CD4-positive, alpha-beta T cell treated with Interleukin-17A for 4 hours (primary cell): Measurements from ENCODE around the gene PAIP1.
"Not testable (repeated sequence)": the region's sequence is repeated elsewhere in the genome, so short reads cannot be mapped to it uniquely, and the experiment has no call there.

Experiments used
- DNase-seq: peaks from one replicate; pipeline ENCODE4 v3.0.0-alpha.2; 2020; ENCODE audit warnings: mixed read lengths

The PAIP1 gene, protein sequence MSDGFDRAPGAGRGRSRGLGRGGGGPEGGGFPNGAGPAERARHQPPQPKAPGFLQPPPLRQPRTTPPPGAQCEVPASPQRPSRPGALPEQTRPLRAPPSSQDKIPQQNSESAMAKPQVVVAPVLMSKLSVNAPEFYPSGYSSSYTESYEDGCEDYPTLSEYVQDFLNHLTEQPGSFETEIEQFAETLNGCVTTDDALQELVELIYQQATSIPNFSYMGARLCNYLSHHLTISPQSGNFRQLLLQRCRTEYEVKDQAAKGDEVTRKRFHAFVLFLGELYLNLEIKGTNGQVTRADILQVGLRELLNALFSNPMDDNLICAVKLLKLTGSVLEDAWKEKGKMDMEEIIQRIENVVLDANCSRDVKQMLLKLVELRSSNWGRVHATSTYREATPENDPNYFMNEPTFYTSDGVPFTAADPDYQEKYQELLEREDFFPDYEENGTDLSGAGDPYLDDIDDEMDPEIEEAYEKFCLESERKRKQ

DNA sequence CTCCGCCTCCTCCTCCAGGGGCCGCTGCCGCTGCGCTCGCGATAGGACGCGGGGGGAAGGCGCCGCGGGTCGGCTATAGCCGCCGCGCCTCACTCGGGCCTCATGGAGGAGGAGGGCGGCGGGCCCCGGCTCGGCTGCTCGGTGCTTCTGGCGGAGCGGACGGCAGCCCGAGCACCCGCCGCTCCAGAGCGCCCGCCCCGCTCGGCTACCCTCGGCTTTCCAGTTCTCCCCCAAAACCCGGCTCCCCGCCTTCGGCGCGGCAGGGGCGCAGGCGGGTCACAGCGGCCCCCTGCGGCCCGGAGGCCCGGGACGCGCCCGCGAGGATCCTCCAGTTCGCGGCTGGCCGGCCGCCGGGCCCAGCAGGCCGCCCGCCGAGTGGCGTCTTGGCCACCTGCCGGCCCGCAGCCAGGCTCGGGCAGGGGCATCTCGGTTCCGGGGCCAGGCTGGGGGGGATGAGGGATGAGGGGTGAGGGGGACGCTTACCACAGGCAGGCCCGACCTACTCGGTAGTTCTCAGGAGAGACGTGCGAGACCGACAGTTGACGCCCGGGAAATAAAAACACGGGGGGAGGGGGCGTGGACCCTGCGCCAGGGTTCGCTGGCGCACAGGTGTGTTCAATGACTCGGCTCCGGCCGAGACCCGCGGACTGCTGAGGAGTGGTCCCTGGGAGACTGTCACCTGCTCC lies at the start of gene PAIP1:
TSS of gene PAIP1 (minus strand) at position 221 of the 686 bp plus-strand sequence. CDS start 231 bp downstream, outside the sequence.
- DNase-seq = peak; percentile 84

DNA sequence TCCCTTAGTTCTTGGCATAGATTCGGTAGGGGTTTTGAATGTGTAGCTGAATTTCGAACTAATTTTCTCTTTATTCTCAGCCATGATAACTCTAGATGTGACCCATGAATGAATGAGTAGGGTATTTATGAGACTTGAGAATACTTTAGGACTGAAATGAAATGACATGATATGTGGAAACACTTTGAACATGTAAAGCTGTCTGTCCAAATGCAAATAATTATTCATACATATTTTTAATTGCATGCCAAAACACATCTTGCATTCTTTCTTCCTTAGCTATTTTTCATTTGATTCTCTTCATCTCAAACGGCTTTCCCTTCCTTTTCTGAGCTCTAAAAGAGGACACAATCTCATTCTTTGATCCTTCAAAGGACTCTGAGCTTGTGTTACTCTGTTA lies 49.5 kb upstream of the PAIP1 start:
- DNase-seq = no peak

DNA sequence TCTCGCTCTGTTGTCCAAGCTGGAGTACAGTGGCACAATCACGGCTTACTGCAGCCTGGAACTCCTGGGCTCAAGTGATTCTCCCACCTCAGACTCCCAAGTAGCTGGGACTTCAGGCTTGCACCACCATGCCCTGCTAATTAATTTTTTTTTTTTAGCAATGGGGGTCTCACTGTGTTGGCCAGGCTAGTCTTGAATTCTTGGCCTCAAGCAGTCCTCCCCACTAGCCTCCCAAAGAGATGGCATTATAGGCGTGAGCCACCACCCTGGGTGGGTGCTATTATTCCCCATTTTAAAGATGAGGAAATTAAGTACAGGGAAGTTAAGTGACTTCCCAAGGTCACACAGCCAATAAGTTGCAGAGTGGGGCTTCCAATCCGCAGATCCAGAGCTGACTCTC lies 47.8 kb upstream of the PAIP1 start:
- DNase-seq = no peak

DNA sequence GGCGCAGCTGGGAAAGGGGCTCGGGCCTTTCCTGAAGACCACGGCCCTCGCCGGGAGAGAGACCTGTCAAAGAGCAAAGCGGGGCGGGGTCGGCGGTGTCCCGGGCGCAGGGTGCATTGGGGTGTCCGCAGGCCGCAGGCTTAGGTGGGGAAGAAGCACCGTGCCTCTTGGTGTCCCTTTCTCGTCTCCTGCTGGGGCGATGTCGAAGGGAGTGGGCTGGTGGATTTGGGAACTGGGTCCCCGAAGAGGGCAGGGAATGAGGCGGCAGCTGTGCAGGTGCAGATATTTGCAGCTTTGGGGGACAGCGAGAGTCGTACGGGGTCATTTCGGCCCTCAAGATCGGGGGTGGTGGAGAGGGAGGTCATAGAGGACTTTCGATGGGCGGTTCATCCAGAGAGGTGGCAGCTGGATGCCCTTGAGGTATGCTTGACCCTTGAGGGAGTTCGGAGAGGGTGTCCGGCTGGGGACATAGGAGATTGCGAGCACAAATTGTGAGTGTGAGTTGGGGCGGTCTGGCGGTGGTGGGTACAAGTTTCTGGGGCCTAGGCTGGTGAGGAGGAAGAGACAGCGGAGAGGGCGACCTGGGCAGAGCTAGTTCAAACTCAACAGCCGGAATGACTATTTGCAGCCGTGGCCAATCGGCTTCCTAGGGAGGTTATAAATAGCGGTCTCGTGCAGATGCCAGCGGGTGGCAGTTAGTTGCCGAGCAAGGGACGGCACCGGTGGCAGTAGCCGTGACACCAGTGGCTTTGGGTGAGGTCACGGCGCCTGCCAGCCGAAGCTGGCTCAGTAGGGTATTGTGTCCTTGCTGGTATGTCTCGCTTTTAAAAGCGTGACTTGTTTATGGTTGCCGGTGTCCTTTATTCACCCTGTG lies 46.7 kb upstream of the PAIP1 start:
- DNase-seq = peak; percentile 72

DNA sequence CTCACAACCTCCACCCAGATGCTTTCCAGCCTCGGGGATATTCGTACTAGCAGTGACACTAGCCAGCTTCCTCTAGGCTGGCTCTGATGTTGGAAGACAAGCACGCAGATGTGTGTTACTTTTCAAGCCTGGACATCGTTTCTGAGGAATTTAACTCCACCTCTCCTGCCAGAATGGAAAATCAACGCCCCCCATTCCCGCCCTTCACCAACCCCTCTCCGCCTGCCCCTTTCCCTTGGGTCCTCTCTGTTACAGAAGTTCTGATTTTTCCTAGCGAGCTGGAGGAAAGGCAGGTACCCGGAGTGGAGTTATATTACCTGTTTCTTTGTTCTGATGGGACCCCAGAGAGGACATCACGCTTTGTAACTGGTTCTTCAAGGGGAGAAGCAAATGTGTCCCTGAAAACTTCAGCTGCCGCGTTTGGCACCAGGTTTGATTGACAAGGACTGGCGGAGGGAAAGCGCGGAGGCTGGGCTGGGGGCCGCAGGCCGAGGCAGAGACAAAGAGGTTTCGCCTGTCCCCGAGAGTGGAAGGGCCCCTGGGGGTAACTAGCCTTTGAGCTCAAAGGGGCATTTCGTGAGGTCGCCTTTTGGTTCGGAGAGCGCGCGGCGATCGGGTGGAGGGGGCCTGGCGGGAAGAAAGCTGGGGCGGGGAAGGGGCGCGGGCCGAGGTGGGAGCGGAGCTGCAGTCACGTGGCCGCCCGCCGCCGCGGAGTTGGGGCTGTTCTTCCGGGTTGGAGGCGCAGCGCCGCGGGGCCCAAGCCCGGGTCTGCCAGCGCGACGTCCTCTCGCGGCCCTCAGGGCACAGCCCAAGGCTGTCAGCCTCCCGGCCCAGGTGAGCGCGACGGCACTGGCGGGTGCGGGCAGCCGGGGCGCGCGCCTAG lies 45.8 kb upstream of the PAIP1 start, which contains the start of gene NNT:
TSS of gene NNT (plus strand) at position 720 of the 883 bp plus-strand sequence. CDS start 6,016 bp downstream, outside the sequence.
- DNase-seq = peak; percentile 83

DNA sequence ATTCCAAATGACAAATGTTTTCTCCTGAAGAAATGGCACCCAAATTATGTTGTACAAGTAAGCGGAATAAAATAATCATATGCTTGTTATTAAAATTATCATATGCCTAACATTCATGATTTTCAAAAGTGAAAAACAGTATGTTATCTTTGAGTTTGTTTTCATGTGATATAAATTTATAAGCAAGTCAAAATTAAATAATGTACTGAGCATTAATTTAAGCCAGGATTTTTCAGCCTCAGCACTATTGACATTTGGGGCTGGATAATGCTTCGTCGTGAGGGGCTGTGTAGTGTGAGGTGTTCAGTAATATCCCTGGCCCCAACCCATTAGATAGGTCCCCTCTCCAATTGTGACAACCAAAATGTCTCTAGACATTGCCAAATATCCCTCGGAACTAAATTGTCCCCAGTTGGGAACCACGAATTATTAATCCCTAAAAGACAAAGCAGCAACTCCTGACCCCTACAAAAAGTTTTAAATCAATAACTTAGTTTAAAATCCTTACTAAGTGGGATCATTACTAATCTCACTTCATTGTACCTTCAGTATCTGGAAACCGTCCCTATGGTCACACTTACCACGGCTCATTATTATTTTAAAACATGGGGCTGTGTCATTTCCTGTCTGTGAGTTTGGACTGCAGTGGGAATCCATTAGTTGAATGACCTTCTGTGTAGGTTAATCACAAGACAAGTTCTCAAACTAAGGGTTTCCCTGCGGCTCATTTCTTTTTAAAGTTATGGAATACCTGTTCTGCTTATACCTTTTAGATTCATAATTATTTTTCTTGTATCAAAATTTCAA lies 44.8 kb upstream of the PAIP1 start:
- no peak for DNase-seq

DNA sequence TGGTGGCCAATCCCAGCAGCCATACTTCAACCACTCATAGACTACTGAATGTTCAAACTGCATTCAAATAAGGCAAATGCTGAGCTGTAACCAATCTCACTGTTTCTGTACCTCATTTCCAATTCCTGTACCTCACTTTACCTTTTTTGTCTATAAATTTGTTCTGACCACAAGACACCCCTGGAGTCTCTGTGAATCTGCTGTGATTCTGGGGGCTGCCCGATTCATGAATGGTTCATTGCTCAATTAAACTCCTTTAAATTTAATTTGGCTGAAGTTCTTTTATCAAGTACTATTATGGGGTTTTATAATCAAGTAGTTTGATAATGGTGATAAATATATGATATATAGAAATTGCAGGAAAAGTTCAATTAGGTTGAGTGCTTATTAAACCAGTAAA lies 42.0 kb upstream of the PAIP1 start:
- not testable (repeated sequence) for DNase-seq

DNA sequence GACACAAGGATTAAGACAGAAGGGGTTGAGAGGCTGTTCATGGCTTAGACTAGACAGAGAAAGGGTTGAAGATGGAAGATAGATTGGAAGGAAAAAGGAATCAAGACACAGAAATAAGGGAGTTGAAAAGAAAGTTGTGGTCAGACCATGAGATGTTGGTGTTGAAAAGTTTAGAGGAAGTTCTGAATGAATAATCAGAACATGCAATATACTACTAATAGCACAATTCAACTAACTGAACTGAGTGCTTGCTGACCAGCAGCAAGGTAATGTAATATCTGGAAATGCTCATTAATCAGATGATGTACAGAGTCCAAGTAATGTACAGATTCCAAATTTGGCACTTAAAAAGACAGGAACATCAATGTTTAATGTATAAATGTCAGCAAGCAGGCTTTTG lies 35.5 kb upstream of the PAIP1 start:
- no peak for DNase-seq

DNA sequence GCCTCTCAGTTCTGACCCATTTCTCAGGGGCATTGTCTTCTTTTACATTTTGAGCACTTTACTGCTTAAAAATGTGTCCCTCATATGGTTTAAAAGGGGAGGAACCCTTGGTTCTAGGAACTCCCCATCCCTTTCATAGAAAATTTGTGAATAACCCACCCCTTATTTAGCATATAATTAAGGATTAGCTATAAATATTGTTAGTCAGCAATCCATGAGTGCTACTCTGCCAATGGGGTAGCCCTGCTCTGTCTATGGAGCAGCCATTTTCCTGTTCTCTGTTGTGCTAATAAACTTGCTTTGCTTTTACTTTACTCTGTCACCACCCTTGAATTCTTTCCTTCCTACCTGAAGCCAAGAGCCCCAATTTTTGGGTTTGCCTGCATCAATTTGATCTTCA lies 33.8 kb upstream of the PAIP1 start:
- DNase-seq = no peak

DNA sequence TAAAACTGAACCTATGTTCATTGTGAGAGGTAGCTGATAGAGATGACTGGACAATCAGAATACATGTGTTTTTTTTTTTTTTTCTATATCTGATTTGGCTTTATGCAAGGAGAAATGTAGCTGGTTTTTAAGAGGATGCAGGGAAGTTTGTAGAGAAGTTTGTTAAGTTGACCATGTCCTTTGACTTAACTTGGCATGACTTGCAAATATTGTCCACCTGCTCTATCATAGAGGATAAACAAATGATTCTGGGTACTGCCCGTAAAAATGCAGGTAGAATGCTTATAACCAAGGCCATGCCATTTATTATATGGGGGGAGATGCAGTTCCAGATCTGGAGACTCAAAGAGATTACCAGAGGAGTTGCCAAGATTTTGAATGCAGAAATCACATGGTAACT lies 32.4 kb upstream of the PAIP1 start:
- no peak for DNase-seq

DNA sequence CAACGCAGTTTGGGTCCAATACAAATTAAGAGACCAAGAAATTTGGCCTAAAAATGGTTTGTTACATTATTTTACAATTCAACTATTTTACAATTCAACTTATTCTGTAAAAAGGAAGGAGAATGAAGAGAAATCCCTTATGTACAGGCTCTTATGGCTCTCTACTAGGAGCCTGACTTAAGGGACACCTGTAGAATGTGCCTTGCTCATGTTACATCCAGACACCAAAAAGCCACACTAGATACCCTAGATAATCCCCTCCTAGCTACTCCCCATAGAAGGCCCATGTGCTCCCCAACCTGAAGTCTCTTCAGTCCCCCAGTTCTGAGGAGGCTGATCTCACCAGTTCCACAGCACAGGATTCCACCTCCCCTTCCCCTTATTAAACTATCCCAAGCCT lies 32.0 kb upstream of the PAIP1 start:
- DNase-seq = no peak

DNA sequence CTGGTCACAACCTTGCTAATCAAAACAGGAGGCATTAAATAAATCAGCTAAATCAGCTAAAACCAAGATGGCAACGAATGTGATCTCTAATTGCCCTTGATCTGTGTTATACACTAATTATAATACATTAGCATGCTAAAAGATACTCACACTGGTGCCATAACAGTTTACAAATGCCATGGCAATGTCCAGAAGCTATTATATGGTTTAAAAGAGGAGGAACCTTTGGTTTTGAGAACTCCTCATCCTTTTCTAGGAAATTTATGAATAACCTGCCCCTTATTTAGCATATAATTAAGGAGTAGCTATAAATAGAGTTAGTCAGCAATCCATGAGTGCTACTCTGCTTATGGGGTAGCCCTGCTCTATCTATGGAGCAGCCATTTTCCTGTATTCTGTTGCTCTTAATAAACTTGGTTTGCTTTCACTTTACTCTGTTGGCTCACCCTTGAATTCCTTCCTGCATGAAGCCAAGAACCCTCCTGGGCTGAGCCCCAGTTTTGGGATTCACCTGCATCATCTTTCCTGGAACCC lies 27.4 kb upstream of the PAIP1 start:
- DNase-seq = no peak

DNA sequence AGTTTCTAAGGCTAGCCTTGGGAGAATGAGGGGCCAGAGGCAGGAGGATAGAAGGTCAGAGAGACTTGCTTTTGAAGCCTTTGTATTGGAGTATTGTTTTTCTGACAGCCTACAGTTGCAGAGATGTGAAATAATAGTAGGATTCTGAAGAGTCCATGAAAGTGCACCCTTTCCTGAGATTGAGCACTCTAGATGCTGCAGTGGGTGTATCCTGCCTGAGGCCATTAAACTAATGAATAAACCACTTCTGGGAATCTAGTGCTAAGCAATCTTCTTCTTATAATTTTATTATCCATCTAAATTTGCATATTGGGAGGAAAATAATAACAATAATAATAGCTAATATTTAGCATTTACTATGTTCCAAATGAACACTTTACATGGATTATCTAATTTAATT lies 26.8 kb upstream of the PAIP1 start:
- DNase-seq = no peak

DNA sequence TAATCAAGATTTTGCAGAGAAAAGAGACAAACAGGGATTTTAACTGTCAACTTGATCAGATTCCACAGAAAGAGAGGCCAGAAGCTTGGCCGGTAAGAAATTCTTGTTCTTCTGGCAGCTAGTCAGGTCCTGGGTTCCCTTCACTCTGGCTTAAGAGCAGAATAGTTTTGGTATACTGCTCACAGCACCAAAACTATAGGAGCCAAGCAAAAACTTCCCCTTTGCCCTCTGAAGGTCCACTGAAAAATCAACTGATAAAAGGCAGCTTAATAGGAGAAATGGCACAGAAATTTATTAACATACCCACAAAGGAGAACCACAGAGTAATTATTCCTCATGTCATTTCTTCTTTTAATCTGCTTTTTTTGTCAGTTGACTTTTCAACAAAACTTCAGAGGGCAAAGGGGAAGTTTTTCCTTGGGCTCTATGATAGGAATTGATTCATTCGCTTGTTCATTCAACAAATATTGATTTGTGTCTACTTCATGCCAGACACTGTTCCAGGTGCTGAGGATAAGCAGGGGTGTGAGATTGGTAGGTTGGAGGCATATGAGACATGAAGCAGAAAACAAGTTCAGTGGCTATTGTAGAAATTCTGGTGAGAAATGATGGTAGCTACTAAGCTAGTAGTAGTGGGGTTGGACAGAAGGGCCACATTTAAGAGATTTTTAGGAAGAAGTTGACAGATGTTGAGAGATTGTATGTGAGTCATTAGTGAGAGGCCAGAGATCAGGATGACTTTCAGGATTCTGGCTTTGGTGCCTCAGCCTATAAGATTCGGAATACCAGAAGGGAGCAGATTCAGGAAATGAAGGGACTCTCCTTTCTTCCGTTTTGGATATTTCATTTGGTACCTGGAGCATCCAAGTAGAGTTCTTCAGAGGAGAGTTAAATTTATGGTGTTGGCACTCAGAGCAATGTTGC lies 25.5 kb upstream of the PAIP1 start:
- DNase-seq = no peak

DNA sequence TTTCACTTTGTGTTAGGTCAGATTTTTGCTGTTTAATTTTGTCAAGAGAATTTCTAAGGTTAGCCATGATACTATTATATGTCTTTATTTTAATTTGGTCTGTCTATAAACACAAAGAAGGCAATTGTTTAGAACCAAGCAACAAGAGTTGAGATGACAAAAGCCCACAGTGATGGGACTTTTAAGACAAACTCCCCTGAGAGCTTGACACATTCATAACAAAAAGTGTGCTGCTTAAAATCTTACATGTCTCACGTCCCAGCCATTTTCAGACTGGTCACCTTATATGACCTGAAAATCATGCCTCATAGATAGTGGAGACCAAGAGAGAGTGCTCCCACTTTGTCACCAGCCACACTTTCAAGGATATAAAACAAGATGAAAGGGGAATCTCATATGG lies 24.5 kb upstream of the PAIP1 start:
- no peak for DNase-seq

DNA sequence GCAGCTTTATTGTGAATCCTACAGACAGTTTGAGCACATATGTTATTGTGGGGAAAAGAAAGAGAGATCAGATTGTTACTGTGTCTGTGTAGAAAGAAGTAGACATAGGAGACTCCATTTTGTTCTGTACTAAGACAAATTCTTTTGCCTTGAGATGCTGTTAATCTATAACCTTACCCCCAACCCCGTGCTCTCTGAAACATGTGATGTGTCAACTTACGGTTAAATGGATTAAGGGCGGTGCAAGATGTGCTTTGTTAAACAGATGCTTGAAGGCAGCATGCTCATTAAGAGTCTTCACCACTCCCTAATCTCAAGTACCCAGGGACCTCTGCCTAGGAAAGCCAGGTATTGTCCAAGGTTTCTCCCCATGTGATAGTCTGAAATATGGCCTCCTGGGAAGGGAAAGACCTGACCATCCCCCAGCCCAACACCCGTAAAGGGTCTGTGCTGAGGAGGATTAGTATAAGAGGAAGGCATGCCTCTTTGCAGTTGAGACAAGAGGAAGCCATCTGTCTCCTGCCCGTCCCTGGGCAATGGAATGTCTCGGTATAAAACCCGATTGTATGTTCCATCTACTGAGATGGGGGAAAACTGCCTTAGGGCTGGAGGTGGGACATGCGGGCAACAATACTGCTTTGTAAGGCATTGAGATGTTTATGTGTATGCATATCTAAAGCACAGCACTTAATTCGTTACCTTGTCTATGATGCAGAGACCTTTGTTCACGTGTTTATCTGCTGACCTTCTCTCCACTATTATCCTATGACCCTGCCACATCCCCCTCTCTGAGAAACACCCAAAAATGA lies 23.7 kb upstream of the PAIP1 start:
- DNase-seq = not testable (repeated sequence)

DNA sequence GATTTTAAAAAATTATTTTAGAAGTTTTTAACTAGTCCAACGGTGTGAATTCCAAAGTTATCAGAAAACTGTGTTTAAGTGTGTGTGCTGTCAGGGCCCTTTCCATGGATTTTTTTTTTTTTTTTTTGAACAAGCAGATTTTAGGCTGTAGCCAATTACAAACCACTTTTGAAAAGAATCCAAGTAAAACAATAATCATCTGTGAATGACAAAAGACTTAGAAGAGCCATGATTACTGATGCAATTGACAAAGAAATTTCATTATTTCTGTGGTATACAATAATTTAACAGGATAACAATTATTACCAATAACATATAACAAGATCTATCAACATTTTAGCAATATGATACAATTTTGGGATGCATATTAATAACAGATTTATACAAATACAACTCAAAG lies 16.2 kb upstream of the PAIP1 start:
- no peak for DNase-seq

DNA sequence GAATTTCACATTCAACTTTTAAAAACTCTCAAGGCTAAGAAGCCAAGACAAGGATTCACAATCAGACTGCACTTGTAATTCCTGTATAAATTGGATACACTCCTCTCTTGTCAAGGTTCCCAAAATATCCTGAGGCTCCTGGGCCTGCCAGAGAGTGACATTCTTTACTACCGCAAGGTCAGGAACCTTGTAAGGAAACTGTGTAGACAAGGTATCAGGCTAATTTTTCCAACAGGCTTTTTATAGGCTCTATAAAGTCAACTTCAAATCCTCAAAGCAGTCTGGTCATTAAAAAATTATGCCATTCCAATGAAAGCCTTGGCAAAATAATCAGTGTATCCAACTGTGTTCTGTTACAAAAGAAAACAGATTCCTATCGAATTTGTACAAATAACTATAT lies 15.5 kb upstream of the PAIP1 start:
- DNase-seq = no peak

DNA sequence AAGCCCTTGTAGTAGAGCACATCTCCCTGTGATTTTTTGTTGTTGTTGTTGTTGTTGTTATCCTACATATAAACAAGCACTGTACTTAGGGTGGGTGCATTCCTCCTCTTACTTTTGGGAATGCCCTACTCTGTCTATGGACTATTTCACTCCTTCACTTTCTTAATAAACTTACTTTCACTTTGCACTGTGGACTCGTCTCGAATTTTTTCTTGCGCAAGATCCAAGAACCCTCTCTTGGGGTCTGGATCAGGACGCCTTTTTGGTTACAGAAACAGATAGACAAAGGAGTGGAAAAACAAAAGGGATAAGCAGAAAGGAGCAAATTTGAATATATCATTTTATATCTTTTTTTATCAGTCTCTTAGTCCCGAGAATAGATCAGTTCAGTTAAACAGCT lies 14.4 kb upstream of the PAIP1 start:
- DNase-seq = no peak
